ENCODE data around the gene ZNF446.
"Not testable (repeated sequence)": the region's sequence is repeated elsewhere in the genome, so short reads cannot be mapped to it uniquely, and the experiment has no call there.

Gene ZNF446

GRCh38 chr19:58482372-58482771 lies 6.2 kb downstream of the ZNF446 start:
- no peaks in the 10 kb centered on the region for H3K27me3 ChIP-seq (ENCODE audit: control insufficient read depth in 3 of 3, insufficient read depth in 3 of 3, low read depth in 1 of 3, low read length in 3 of 3)

DNA sequence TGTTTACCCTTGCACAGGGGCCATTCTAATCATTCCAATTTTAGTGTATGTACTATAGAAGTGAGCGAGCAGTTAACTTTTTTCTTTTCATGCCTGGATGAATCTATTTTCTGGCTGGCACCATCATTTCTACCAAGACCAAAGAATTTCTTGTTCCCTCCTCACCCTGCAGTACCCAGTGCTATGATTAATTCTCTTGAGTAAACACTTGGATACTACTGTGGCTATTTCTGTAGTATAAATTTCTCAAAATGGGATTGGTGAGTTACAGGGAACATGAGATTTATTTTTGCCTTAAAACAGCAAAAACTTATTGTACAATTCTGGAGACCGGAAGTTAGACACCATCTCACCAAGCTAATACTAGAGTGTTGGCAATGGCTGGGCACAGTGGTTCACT lies 7.6 kb downstream of the ZNF446 start:
- Histone ChIP-seq H3K9ac (ENCODE audit: low read depth, low read length, poor library complexity) (no peak overlapping the region), H2BK5ac (ENCODE audit: low read length) (no peak overlapping the region), H3K18ac (ENCODE audit: low read length) (no peak overlapping the region), H2BK12ac (ENCODE audit: low read length) (no peak overlapping the region), H2AFZ (ENCODE audit: low read length) (no peak overlapping the region), H4K8ac (ENCODE audit: low read depth, low read length) (no peak overlapping the region), H3K14ac (ENCODE audit: low read length) (no peak overlapping the region), H2BK120ac (ENCODE audit: low read depth, low read length) (no peak overlapping the region), H3K79me1 (ENCODE audit: low read depth, low read length) (peaks cover 2% of the 10 kb centered on the region), H3K27ac (replicated peaks; ENCODE audit: low read length) (no peak overlapping the region), H3K4me1 (ENCODE audit: control insufficient read depth in 2 of 2, insufficient read depth in 1 of 2, low read depth in 1 of 2, low read length in 2 of 2) (no peaks in the 10 kb centered on the region), H3K4ac (ENCODE audit: low read length) (no peak overlapping the region), H3K27me3 (ENCODE audit: control insufficient read depth in 3 of 3, insufficient read depth in 3 of 3, low read depth in 1 of 3, low read length in 3 of 3) (no peaks in the 10 kb centered on the region), H2BK15ac (ENCODE audit: low read length) (no peak overlapping the region), H4K91ac (ENCODE audit: low read depth, low read length, poor library complexity) (no peak overlapping the region), H3K23ac (ENCODE audit: low read depth, low read length, poor library complexity) (no peak overlapping the region), H3K4me2 (ENCODE audit: insufficient read depth, low read length, poor library complexity, severe bottlenecking) (no peak overlapping the region), H3K4me3 (ENCODE audit: low read length in 2 of 2) (no peak overlapping the region), H3K9me3 (replicated peaks in 1 of 2; ENCODE audit: control insufficient read depth in 2 of 2, insufficient read depth in 1 of 2, low read depth in 1 of 2, low read length in 2 of 2) (no peaks in the 10 kb centered on the region), H2AK5ac (ENCODE audit: low read depth, low read length) (no peak overlapping the region), H3K36me3 (replicated peaks in 1 of 2; ENCODE audit: control insufficient read depth in 2 of 2, insufficient read depth in 2 of 2, low read length in 2 of 2) (peaks cover 9 to 28% of the 10 kb centered on the region in 2 donors)
- DNase-seq (ENCODE audit: low spot score) = no peak
- WGBS, 2 donors (ENCODE audit: extremely low coverage in 2 of 2, insufficient read length in 2 of 2, insufficient replicate concordance in 1 of 2) = no CpG with 5 or more reads among the region's 2 CpGs

More at GRCh38 chr19:58482372-58482771, 6.2 kb downstream of the ZNF446 start:
- no peak overlapping the region for H2AFZ ChIP-seq (ENCODE audit: low read length)
- no peak overlapping the region for H2BK12ac ChIP-seq (ENCODE audit: low read length)
- H3K4me1 ChIP-seq (ENCODE audit: control insufficient read depth in 2 of 2, insufficient read depth in 1 of 2, low read depth in 1 of 2, low read length in 2 of 2) = no peaks in the 10 kb centered on the region
- no peak overlapping the region for H3K9ac ChIP-seq (ENCODE audit: low read depth, low read length, poor library complexity)
- no peak overlapping the region for H3K23ac ChIP-seq (ENCODE audit: low read depth, low read length, poor library complexity)
- H2BK5ac ChIP-seq (ENCODE audit: low read length) = no peak overlapping the region
- no peak overlapping the region for H4K91ac ChIP-seq (ENCODE audit: low read depth, low read length, poor library complexity)
- no peak overlapping the region for H3K18ac ChIP-seq (ENCODE audit: low read length)
- H3K4ac ChIP-seq (ENCODE audit: low read length) = no peak overlapping the region
- no peak overlapping the region for H2BK120ac ChIP-seq (ENCODE audit: low read depth, low read length)
- no peak overlapping the region for H2AK5ac ChIP-seq (ENCODE audit: low read depth, low read length)
- no CpG with 5 or more reads among the region's 7 CpGs for WGBS, 2 donors (ENCODE audit: extremely low coverage in 2 of 2, insufficient read length in 2 of 2, insufficient replicate concordance in 1 of 2)
- no peak overlapping the region for H3K27ac ChIP-seq (replicated peaks; ENCODE audit: low read length)
- H3K4me3 ChIP-seq (ENCODE audit: low read length in 2 of 2) = no peak overlapping the region
- no peak for DNase-seq (ENCODE audit: low spot score)
- H3K9me3 ChIP-seq (replicated peaks in 1 of 2; ENCODE audit: control insufficient read depth in 2 of 2, insufficient read depth in 1 of 2, low read depth in 1 of 2, low read length in 2 of 2) = no peaks in the 10 kb centered on the region
- H3K14ac ChIP-seq (ENCODE audit: low read length) = no peak overlapping the region
- peaks cover 2% of the 10 kb centered on the region for H3K79me1 ChIP-seq (ENCODE audit: low read depth, low read length)
- H4K8ac ChIP-seq (ENCODE audit: low read depth, low read length) = no peak overlapping the region
- H2BK15ac ChIP-seq (ENCODE audit: low read length) = no peak overlapping the region
- peaks cover 11 to 37% of the 10 kb centered on the region in 2 donors for H3K36me3 ChIP-seq (replicated peaks in 1 of 2; ENCODE audit: control insufficient read depth in 2 of 2, insufficient read depth in 2 of 2, low read length in 2 of 2)
- H3K4me2 ChIP-seq (ENCODE audit: insufficient read depth, low read length, poor library complexity, severe bottlenecking) = no peak overlapping the region

GRCh38 chr19:58484349-58484748 lies 8.2 kb downstream of the ZNF446 start:
- H4K8ac ChIP-seq (ENCODE audit: low read depth, low read length); H2BK12ac ChIP-seq (ENCODE audit: low read length); H2AFZ ChIP-seq (ENCODE audit: low read length); H2BK15ac ChIP-seq (ENCODE audit: low read length); H3K4me3 ChIP-seq (ENCODE audit: low read length in 2 of 2); H3K18ac ChIP-seq (ENCODE audit: low read length); H3K27ac ChIP-seq (replicated peaks; ENCODE audit: low read length); H3K27me3 ChIP-seq (ENCODE audit: control insufficient read depth in 3 of 3, insufficient read depth in 3 of 3, low read depth in 1 of 3, low read length in 3 of 3); H2BK5ac ChIP-seq (ENCODE audit: low read length); H4K91ac ChIP-seq (ENCODE audit: low read depth, low read length, poor library complexity); H2AK5ac ChIP-seq (ENCODE audit: low read depth, low read length); H3K14ac ChIP-seq (ENCODE audit: low read length); H3K9me3 ChIP-seq (replicated peaks in 1 of 2; ENCODE audit: control insufficient read depth in 2 of 2, insufficient read depth in 1 of 2, low read depth in 1 of 2, low read length in 2 of 2); H3K9ac ChIP-seq (ENCODE audit: low read depth, low read length, poor library complexity); H3K23ac ChIP-seq (ENCODE audit: low read depth, low read length, poor library complexity); H3K4me2 ChIP-seq (ENCODE audit: insufficient read depth, low read length, poor library complexity, severe bottlenecking); H3K4me1 ChIP-seq (ENCODE audit: control insufficient read depth in 2 of 2, insufficient read depth in 1 of 2, low read depth in 1 of 2, low read length in 2 of 2); H3K79me1 ChIP-seq (ENCODE audit: low read depth, low read length); DNase-seq (ENCODE audit: low spot score); H2BK120ac ChIP-seq (ENCODE audit: low read depth, low read length); H3K4ac ChIP-seq (ENCODE audit: low read length): not testable (repeated sequence)
- H3K36me3 ChIP-seq (replicated peaks in 1 of 2; ENCODE audit: control insufficient read depth in 2 of 2, insufficient read depth in 2 of 2, low read length in 2 of 2) = peaks cover 9 to 22% of the 10 kb centered on the region in 2 donors
- WGBS, 2 donors (ENCODE audit: extremely low coverage in 2 of 2, insufficient read length in 2 of 2, insufficient replicate concordance in 1 of 2) = 100% methylated on average over 1 of the region's 5 CpGs; no CpG with 5 or more reads in 1 of the 2 donors

GRCh38 chr19:58491393-58491792 lies 15.2 kb downstream of the ZNF446 start:
- no peak for DNase-seq (ENCODE audit: low spot score)
- WGBS, 2 donors (ENCODE audit: extremely low coverage in 2 of 2, insufficient read length in 2 of 2, insufficient replicate concordance in 1 of 2) = no CpG with 5 or more reads among the region's 5 CpGs

More at GRCh38 chr19:58491393-58491792, 15.2 kb downstream of the ZNF446 start:
- Histone ChIP-seq H3K23ac (ENCODE audit: low read depth, low read length, poor library complexity) (no peak overlapping the region), H2BK15ac (ENCODE audit: low read length) (no peak overlapping the region), H2AK5ac (ENCODE audit: low read depth, low read length) (no peak overlapping the region), H3K27ac (replicated peaks; ENCODE audit: low read length) (no peak overlapping the region), H3K18ac (ENCODE audit: low read length) (no peak overlapping the region), H3K79me1 (ENCODE audit: low read depth, low read length) (peaks cover 2% of the 10 kb centered on the region), H3K4ac (ENCODE audit: low read length) (no peak overlapping the region), H2AFZ (ENCODE audit: low read length) (no peak overlapping the region), H2BK12ac (ENCODE audit: low read length) (no peak overlapping the region), H2BK5ac (ENCODE audit: low read length) (no peak overlapping the region), H4K91ac (ENCODE audit: low read depth, low read length, poor library complexity) (no peak overlapping the region), H3K36me3 (replicated peaks in 1 of 2; ENCODE audit: control insufficient read depth in 2 of 2, insufficient read depth in 2 of 2, low read length in 2 of 2) (no peaks in the 10 kb centered on the region), H3K4me1 (ENCODE audit: control insufficient read depth in 2 of 2, insufficient read depth in 1 of 2, low read depth in 1 of 2, low read length in 2 of 2) (no peaks in the 10 kb centered on the region), H2BK120ac (ENCODE audit: low read depth, low read length) (no peak overlapping the region), H3K9me3 (replicated peaks in 1 of 2; ENCODE audit: control insufficient read depth in 2 of 2, insufficient read depth in 1 of 2, low read depth in 1 of 2, low read length in 2 of 2) (peaks cover 0 to 2% of the 10 kb centered on the region in 2 donors), H3K14ac (ENCODE audit: low read length) (no peak overlapping the region), H3K9ac (ENCODE audit: low read depth, low read length, poor library complexity) (no peak overlapping the region), H3K4me2 (ENCODE audit: insufficient read depth, low read length, poor library complexity, severe bottlenecking) (no peak overlapping the region), H4K8ac (ENCODE audit: low read depth, low read length) (no peak overlapping the region), H3K4me3 (ENCODE audit: low read length in 2 of 2) (peak overlapping the region in 1 of 2 donors; percentile 67), H3K27me3 (ENCODE audit: control insufficient read depth in 3 of 3, insufficient read depth in 3 of 3, low read depth in 1 of 3, low read length in 3 of 3) (no peaks in the 10 kb centered on the region)

Measured in neuronal stem cell (in vitro differentiated cells).